ENCODE measurements around the gene ARMC12. TPM values are rescaled to one million over a fixed set of nuclear protein-coding genes. Genes with fewer than 3 reads are reported as not detected.

Gene ARMC12
- total and polyA plus RNA-seq, 2 of the 13 experiments (the other 11 are each of a cell fraction or from before 2014, with no cell fraction given): 1.3 TPM; not detected in 1

DNA sequence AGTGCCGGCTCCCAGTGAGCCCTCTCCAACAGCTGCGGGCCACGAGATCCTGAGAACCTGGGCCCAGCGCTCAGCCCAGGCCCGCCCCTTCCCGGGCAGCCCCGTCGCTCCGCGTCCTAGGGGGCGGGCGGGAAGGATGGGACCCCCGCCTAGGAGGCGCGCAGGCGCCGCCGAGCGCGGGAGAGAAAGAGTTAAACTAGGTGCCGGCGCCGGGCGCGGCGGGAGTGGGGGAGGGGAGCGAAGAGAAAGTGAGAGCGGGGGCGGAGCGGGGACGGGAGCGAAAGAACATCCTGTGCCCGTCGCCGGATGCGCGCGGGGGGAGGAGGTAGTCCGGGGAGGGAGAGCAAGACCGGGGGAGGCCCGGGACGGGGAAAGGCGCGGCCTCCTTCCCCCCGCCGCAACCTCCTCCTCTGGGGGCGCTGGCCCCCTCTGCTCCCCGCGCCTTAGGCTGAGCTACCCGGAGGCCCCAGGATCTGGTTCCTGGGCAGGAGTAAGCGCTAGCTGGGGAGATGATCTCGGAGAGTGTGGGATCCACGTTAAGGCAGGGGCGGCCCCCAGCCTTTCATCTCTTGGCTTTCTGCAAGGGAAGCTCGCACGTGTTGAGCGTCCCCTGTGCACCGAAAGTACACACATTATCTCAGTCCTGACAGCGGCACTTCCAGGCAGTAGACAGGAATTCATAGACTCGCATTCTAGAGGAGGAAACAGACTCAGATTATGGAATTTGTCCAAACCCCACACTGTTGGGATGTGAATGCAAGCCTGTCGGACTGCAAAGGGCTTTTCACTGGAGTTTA, 4.9 kb upstream of the ARMC12 start (continued):
- TF ChIP-seq, protein P1, sequence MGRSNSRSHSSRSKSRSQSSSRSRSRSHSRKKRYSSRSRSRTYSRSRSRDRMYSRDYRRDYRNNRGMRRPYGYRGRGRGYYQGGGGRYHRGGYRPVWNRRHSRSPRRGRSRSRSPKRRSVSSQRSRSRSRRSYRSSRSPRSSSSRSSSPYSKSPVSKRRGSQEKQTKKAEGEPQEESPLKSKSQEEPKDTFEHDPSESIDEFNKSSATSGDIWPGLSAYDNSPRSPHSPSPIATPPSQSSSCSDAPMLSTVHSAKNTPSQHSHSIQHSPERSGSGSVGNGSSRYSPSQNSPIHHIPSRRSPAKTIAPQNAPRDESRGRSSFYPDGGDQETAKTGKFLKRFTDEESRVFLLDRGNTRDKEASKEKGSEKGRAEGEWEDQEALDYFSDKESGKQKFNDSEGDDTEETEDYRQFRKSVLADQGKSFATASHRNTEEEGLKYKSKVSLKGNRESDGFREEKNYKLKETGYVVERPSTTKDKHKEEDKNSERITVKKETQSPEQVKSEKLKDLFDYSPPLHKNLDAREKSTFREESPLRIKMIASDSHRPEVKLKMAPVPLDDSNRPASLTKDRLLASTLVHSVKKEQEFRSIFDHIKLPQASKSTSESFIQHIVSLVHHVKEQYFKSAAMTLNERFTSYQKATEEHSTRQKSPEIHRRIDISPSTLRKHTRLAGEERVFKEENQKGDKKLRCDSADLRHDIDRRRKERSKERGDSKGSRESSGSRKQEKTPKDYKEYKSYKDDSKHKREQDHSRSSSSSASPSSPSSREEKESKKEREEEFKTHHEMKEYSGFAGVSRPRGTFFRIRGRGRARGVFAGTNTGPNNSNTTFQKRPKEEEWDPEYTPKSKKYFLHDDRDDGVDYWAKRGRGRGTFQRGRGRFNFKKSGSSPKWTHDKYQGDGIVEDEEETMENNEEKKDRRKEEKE (IDR thresholded peaks at IDR 0.05): no peak
- TF ChIP-seq ZKSCAN1 (IDR thresholded peaks at IDR 0.05; ENCODE audit: low read length): no peak
- peak; percentile 1; the same call in 1 of the 2 replicates for TF ChIP-seq ZNF567 (CRISPR knock-in tag; IDR thresholded peaks at IDR 0.05; ENCODE audit: borderline replicate concordance)
- peak; percentile 23; the same call in 1 of the 2 replicates for TF ChIP-seq CBFB (CRISPR knock-in tag; IDR thresholded peaks at IDR 0.05)
- no peak for TF ChIP-seq KLF15 (CRISPR knock-in tag; IDR thresholded peaks at IDR 0.05; ENCODE audit: borderline replicate concordance)
- no peak for TF ChIP-seq EEA1 (CRISPR knock-in tag; IDR thresholded peaks at IDR 0.05; ENCODE audit: borderline replicate concordance)
- no peak for TF ChIP-seq GPN1 (CRISPR knock-in tag; IDR thresholded peaks at IDR 0.05; ENCODE audit: borderline replicate concordance)
- peak in 1 of 2 experiments; percentile 37; a peak in 2 of 4 replicates for TF ChIP-seq NR2F1 (CRISPR knock-in tag; IDR thresholded peaks at IDR 0.05)
- TF ChIP-seq MTA1 (CRISPR knock-in tag; IDR thresholded peaks at IDR 0.05; ENCODE audit: borderline replicate concordance): peak; percentile 90; the same call in 1 of the 2 replicates
- TF ChIP-seq, protein P2, sequence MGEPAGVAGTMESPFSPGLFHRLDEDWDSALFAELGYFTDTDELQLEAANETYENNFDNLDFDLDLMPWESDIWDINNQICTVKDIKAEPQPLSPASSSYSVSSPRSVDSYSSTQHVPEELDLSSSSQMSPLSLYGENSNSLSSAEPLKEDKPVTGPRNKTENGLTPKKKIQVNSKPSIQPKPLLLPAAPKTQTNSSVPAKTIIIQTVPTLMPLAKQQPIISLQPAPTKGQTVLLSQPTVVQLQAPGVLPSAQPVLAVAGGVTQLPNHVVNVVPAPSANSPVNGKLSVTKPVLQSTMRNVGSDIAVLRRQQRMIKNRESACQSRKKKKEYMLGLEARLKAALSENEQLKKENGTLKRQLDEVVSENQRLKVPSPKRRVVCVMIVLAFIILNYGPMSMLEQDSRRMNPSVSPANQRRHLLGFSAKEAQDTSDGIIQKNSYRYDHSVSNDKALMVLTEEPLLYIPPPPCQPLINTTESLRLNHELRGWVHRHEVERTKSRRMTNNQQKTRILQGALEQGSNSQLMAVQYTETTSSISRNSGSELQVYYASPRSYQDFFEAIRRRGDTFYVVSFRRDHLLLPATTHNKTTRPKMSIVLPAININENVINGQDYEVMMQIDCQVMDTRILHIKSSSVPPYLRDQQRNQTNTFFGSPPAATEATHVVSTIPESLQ (CRISPR knock-in tag; conservative IDR thresholded peaks at IDR 0.05): no peak
- no peak; the same call in 1 of the 2 replicates for TF ChIP-seq MAF1 (CRISPR knock-in tag; IDR thresholded peaks at IDR 0.05; ENCODE audit: borderline replicate concordance)

All from HepG2 (cell line).